ENCODE measurements around the gene TRIM2.

DNA sequence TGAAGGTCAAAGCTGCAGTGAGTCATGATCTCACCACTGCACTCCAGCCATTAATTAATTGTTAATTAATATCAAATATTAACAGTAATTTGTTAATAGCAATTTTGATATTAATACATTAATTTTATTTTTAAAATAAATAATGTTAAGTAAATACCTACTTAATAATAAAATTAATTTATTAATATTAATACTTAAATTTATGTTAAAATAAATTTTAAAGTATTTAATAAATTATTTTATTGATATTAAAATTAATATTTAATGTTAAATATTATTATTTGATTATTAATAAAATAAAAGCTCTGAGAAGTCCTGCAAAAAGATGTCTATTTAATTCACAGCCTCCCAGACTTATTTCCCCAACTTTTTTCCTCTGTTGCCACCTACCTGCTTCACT is 25.1 kb upstream of the TRIM2 start:
- TF ChIP-seq, protein P1, sequence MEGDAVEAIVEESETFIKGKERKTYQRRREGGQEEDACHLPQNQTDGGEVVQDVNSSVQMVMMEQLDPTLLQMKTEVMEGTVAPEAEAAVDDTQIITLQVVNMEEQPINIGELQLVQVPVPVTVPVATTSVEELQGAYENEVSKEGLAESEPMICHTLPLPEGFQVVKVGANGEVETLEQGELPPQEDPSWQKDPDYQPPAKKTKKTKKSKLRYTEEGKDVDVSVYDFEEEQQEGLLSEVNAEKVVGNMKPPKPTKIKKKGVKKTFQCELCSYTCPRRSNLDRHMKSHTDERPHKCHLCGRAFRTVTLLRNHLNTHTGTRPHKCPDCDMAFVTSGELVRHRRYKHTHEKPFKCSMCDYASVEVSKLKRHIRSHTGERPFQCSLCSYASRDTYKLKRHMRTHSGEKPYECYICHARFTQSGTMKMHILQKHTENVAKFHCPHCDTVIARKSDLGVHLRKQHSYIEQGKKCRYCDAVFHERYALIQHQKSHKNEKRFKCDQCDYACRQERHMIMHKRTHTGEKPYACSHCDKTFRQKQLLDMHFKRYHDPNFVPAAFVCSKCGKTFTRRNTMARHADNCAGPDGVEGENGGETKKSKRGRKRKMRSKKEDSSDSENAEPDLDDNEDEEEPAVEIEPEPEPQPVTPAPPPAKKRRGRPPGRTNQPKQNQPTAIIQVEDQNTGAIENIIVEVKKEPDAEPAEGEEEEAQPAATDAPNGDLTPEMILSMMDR (IDR thresholded peaks at IDR 0.05; ENCODE audit: low read depth, low read length, poor library complexity, severe bottlenecking): no peak
- no peak for TF ChIP-seq EZH2phosphoT487 (IDR thresholded peaks at IDR 0.05; ENCODE audit: borderline replicate concordance, low read length)

All from DOHH2 (cell line).